ENCODE measurements around the gene ZCCHC7.
A peak's percentile ranks its signal among the peaks of the same experiment; 100 is the strongest.
"Not testable (repeated sequence)": the region's sequence is repeated elsewhere in the genome, so short reads cannot be mapped to it uniquely, and the experiment has no call there.

Gene ZCCHC7

DNA sequence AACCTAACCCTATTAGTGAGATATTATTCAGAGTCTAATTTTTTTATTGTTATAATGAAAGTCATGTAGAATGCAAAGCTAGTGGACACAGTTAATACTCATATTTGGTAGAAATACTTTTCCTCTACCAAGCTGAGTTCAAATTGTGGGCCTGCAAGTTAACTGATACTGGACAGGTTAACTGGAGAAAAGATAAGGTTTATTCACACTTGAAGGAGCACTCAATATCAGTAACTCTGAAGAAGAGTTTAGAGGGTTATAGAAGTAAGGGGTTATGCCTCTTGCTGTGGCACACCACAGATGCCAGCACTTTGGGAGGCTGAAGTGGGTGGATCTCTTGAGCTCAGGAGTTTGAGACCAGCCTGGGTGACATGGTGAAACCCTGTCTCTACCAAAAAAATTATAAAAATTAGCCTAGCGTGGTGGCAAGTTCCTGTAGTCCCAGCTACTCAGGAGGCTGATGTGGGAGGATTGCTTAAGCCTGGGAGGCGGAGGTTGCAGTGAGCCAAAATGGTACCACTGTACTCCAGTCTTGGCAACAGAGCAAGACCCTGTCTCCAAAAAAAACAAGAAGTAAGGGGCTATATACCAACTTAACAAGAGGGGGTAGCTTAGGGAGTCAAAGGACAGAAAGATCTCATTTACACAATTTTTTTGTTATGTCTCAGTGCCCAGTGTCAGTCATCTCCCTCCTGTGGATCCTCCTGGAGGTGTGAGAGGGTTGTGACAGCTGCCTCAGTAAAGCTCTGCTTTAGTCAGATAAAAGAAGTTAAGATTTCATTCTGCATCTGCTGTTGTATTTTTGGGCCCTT is 180.9 kb downstream of the ZCCHC7 start:
- no peak for DNase-seq

DNA sequence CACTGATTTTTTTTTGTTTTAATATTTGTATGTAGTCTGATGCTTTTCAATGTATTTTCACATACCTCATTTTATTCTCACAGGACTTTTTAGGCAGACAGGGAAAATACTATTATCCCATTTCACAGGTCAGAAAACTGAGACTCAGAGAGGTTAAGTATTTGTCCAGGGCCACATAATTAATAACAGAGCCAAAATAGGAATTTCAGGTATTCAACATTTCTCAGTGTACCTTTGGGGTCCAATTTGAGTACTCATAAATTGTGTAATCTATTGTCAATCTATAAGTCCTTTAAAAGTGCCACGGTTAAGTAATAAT is 181.4 kb downstream of the ZCCHC7 start:
- DNase-seq = no peak

DNA sequence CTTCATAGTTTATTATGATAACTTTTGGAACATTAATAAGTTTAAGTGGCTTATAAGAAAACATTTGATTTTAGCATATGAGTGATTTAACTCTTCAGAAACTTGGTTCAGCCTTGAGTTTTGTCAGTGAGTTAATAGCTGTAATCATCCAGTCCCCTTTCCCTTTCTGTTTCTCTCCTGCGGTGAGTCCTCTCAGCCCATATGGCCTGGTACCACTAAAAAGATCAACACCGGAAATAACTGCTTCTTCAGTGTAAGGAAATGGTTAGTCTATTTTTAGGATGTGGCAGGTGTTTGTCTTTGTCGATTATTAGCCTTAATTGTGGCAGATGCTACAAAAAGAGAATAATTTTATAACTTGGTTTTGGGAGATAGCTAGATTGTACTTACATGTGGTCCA is 181.9 kb downstream of the ZCCHC7 start:
- peak; percentile 11 for DNase-seq

DNA sequence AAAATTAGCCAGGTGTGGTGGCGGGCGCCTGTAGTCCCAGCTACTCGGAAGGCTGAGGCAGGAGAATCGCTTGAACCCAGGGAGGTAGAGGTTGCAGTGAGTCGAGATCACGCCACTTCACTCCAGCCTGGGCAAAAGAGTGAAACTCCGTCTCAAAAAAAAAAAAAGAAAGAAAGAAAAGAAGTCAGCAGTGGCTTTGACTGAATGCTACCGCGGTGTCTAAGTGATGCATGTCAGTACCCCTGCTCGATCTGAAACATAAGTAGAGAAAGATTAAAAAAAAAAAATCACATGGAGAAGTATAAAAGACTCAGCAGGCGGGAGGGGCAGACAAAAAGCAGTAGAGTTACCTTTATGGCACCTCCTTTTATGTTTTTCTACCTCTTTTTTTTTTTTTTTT is 182.9 kb downstream of the ZCCHC7 start:
- DNase-seq = not testable (repeated sequence)

DNA sequence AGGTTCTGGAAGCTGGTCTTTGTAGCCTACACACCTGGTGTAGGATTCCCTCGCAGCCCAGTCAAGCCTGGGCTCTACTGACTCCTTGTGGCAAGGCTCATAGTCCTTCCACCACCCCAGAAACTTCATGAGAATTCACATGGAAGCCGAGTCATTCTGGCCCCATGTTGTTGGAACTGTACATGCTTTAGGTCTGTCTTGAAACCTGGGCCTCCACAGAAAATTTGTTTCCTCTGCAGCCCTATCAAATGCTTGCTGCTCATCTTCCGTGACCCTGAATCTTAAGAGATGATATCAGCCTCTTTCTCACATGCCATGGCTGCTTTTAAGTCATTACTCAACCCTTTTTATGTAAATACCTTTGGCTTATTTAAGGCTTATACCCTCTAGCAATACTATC is 188.8 kb downstream of the ZCCHC7 start:
- DNase-seq = no peak

DNA sequence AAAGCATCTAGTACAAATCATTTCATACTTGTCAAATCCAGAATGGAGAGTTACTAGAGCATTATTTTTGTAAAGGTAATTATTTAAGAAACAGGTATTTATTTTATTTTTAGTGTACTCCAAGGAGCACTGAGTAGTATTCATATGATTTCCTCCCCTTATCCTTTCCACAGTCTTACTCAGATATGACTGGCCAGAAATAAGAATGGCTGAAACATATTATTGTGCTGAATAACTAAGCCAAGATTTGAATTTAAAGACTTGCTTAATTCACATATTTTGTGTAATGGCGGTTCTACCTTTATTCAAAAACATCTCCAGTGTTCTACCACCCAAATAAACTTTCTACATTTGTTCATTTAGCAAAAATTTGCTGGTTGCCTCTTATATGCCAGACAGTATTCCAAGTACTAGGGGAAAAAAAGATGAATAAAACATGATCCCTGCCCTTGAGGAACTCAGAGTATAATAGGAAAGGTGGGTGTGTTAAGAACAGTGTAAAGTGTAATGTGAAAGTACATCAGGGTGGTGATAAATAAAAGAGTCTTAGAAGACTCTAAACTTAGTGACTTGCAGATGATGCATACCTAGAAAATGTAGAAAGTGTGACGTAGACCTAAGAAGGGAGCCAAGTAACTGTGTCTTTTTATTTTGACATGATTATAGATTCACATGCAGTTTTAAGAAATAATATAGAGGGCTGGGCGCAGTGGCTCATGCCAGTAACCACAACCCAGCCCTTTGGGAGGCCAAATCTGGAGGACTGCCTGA is 191.7 kb downstream of the ZCCHC7 start:
- no peak for DNase-seq

DNA sequence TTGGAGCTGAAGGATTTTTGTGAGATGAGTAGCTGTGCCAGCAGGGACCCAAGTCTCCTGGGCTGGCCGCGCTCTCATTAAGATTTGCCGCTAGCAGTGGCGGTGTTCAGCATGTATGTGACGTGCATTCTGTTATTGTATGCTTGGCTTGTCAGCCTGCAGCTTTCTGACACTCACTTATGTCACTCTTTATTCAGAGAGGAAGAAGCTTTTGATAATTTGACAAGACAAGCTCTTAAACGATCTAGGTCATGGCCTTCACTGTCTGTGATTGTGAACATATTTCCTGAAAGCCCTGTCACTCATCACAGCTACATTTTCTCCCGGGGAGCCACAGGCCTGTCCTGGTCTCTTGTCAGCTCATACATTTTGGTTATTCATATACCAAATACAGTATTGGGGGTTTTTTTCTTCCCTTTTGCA is 203.9 kb downstream of the ZCCHC7 start:
- DNase-seq = peak; percentile 26

DNA sequence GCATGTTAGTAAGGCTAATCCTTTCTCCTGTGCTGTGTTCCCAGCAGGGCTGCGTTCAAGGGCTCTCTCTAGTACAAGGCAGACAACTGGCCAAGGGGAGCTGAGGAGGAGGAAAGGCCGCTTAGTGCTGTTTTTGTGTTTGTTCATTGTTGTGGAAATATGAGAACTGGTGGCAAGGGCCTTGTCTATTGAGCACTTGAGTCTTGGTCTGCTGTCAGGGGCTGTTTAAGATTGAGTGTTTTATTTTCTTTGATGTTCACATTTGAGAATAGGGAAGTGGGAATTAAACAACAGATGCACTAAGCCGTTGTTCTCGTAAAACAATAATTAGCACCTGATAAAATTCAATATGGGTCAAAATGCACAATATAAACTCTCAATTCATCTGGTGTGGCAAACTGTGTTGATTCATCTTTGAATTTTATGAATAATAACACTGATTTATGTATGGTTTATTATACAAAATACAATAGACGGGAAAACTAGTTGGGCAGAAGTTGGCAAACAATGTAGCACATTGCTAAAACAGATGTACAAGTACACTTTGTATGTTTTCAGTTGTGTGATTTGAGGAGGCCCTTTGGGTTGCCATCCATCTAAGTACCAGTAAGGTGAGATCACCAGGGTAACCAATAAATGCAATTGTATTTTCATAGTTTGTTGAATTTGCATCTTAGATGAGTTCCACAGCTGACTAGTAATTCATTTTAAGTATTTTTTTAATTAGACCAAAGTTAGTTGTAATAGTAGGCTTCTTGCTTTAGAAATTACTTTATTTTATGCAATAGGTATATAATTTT is 204.5 kb downstream of the ZCCHC7 start:
- peak; percentile 80 for DNase-seq

DNA sequence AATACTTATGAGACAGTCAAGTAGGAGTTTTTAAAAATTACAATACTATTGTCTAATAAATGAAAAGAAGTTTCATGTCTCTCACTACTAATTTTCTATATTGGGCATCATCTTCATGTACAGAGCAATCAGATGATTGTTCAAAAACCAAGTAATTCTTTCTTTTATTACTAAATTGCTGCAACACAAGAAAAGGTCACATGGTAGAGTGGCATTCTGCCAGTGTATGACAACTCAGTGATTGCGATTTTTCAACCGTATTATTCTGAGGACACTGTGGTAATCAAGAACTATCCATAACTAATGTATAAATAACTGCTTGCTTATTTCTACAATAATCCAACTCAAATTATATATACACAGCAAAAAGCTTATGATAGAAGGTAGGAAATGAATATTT is 205.4 kb downstream of the ZCCHC7 start:
- peak; percentile 6 for DNase-seq

DNA sequence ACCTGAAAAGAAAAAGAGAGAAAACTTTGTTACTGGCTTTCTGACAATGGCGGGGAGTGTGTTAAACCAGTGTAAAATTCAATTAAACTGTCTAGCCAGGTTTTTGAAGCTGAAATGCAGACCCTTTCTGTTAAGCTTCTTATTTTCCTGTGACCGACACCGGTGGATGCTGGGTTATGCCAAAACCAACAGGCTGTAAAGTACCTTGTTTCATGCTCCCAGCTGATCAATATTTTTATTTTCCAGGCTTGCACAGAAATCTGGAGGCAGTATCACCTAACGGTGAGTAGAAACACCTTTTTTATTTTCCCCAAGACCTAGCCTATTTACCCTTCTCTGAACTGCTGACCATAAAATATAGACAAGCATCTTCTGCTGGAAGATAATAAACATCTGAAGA is 207.2 kb downstream of the ZCCHC7 start:
- DNase-seq = no peak

DNA sequence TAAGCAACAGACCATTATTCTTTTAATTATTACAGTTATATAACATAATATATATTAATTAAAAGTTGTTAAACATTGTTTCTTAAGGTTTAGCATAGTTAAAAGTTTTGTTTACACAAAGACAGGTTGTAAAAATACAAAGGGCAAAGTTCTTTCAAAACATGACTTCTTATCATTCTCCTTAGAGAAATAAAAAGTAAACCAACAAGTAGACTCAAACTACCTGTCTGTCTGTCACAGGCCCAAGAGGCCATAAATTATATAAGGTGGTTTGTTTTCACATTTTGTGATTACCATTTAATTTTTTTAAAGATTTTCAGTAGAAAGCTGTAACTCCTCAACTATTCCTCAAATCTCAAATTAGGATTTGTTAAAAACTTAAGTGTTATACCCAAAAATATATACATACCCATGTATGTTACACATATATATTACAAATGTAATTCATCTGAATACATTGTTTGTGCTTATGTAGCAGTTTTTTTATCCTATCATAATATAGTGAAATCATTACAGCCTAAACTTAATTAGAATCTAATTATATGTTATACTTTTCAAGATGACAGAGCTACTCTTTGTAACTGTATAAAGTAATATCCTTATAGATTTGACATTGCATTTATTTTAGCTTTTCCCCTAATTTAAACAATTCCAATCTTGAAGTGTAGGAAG is 208.3 kb downstream of the ZCCHC7 start:
- DNase-seq = no peak

DNA sequence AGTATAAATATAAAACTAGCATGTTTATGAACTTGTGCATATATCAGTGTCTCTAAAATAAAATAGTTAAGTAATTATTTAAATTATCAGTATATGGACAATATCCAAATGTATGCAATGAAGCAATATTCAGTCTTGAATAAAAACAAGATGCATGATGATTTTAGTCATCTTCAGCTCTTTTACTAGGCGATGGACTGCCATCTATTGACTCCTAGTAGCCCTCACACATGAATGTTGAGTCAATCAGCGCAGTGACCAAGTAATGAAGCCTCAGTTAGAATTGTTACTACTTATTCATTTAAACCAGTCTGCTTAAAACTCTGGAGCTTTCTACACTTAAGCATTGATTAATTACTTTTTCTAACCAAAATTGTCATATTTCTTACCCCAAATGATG is 209.2 kb downstream of the ZCCHC7 start:
- peak; percentile 40 for DNase-seq

DNA sequence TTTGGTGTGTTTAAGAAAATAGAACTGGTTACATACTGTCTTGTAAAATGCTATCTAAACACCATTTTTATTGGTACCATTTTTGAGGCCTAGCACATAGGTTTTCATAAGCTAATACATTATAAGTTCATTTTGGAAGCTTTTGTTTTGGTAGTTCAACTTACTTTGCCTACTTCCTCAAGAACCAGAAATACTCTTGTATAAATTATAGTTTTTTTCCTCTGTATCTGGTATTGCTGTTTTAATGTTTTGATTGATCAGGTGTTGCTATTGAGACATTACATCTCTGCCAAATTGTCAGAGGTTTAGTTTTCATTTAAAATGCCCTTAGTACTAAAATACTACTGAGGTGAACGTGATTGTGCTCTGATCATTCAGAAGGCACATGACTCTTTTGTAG is 211.5 kb downstream of the ZCCHC7 start:
- DNase-seq = no peak

DNA sequence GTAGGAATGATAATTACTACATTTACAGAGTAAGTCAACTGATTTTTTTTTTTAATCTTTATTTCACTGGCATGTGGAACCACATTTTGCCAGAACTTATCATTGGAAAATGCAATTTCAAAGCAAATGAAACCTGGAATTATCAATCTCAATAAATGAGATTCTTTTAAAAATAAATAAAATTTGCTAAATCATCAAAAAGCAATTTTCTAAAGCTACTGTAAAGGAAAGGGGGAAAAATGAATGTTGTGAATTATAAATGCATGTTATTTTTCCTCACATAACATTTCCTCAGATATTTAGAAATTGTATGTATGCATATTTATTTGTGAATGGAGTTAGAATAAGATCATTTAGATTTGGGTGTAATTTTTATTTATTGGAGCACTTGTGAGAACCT is 212.2 kb downstream of the ZCCHC7 start:
- DNase-seq = no peak

DNA sequence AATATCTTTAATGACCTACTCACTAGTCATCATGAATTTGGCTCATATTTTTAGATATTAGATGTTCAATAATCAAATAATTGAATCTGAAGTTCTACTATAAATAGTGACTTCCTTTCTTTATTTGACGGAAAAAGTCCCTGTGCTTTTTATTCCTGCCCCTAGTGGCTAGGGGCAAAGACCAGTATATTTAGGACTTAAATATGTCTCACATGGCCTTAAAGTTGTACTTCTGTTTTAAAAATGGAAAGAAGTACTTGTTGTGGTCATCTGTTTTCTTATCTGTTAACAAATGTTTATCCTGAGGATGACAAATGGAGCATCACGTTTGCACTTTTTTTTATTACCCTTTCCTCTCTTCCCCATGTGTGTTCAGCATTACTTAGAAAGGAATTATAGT is 212.9 kb downstream of the ZCCHC7 start:
- DNase-seq = no peak

DNA sequence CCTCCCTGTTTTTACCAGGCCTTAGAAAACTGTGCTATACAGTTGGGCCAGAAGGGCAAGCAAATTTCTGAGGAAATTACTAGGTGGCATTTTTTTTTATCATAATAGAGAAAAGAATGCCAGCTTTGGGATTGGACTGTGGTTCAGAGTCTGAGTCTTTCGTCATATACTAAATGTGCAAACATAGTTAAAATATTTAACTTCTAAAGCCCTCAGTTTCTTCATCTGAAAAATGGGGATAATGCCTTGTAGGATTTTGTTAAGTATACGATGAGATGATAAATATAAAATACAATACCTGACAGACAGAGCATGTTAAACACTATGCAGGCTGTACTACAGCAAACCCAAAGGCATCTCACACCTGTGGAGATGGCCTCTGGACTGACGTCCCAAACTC is 214.9 kb downstream of the ZCCHC7 start:
- no peak for DNase-seq

DNA sequence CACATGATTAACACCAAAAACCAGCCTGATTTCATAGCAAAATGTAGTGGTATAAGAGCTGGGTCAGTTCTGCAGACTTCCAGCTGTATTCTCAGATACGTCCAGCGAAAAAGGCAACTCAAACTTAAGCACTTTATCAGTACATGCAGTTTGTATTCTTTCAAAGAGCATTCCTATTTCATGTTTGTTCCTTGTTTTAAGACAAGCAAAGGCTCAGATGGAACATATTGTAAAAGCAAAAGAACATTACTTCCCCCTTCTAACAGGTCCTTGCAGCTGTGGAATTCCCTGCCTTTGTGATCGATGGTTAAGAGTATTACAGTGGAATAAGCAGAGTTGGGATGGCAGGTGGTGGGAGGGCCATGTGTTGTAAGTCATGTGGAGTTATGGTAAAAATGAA is 215.8 kb downstream of the ZCCHC7 start:
- no peak for DNase-seq

DNA sequence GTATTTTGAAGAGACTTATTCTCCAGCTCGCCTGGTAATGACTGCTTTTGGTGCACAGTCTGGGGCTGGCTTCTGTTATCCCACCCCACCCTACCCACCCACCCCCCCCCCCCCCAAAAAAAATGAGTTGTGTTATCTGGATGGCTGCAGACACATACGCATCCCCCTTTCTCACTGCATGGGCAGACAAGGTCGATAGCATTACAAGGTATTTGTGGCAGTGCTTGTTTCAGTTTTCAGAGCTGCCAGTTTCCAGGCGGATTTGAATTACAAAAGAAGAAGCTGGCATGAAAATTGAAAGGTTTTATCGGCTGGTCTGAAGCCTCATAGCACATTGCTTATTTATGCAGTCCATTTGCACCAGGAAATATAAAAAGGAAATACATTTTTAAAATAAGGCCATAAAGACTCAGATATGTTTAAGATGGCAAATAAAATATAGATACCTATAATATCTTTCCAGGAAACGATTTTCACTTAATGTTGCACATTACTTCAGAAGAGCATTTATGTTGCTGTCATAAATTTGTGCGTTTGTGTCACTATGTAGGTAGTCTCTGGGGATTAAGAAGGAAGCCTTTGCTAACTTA is 217.0 kb downstream of the ZCCHC7 start:
- peak; percentile 35 for DNase-seq

DNA sequence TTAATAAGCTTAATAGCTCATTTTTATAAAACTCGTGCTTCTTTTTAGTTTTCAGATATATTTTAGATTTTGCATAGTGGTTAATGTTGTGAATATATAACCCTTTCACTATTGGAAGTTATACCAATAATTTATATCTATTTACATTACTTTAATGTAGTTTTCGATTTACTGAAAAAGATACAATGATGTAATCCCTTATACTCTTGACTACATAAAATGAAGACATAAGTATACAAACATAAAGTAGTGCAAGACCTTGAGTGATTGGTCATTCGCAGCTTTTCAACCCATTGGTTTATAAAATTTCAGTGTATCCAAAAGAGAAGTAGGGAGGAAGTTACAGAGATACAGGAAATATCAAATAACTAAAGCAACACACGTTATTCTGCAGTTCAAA is 217.8 kb downstream of the ZCCHC7 start:
- no peak for DNase-seq

DNA sequence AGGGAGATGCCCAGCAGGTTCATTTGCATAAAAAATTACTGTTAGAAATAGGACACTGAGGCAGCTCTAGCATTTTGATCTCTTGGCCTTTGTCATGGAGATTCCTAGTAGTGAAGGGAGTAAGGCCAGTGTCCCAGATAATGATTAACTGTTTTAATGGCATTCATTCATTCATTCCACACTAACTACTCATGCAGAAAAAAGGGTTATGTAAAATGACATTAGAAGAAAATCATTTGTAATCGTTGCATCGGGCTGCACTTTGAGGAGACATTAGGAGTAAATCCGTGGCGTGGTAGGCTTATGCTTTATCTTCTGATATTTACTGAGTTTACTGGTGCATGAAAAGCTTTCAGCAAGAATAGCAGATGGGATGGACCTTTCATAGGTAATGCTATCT is 219.5 kb downstream of the ZCCHC7 start:
- DNase-seq = peak; percentile 50

DNA sequence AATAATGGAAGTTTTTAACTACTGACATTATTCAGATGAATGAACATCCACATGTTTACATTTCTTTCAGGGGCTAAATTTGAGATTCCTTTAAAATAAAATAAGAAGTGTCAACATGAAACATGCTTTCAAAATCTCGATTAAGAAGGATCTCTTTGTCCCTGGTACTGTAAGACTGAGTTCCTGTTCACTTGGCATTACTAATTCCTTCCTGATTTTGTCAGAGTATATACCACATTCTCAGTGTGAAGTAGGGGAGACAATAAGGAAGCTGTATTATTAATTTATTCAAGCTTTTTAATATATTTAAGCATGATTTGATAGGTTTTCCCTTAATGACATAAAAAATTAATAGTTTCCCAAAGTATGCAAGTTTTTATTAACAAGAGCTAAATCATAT is 220.6 kb downstream of the ZCCHC7 start:
- no peak for DNase-seq

DNA sequence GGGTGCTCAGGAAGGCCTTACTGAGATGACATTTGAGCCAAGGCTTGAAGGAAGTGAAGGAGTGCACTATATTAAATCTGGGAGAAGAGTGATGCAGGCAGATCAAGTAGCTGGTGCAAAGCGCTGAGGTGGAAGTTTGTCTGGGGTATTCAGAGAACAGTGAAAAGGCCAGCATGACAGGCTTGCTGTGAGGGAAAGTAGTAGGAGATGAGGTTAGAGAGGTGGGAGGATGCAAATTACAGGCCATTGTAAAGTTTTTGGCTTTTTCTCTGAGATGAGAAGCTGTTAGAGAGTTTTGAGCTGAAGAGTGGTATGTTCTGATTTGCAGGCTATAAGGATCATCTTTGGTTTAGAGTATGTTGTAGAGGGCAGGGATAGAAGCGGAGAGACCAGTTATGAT is 221.3 kb downstream of the ZCCHC7 start:
- DNase-seq = no peak

DNA sequence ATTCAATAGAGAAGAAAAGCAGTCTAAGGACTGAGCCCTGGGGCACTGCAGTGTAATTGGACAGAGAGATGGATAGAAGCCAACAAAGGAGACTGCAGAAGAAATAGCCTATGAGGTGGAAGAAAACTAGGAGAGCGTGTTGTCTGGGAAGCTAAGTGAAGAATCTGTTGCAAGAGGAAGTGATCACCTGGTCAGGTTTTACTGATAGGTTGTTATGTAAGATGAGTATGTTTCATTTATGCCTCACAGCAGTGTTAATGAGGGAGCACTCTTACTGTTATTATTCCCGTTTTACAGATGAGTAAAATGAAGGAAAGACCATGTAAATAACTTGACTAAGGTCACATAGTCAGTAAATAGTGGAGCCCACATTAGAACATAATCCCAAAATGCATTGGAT is 222.1 kb downstream of the ZCCHC7 start:
- no peak for DNase-seq
